ENCODE measurements around the gene RPS5. TPM values are rescaled to one million over a fixed set of nuclear protein-coding genes. Genes with fewer than 3 reads are reported as not detected.
A peak's percentile ranks its signal among the peaks of the same experiment; 100 is the strongest.

The RPS5 gene
- total RNA-seq, 1 donor from 2014 or later = 1,209 TPM

GRCh38 chr19:58355215-58355796 is 31.8 kb upstream of the RPS5 start:
- no peak for DNase-seq (ENCODE audit: low read depth, low spot score)

DNA sequence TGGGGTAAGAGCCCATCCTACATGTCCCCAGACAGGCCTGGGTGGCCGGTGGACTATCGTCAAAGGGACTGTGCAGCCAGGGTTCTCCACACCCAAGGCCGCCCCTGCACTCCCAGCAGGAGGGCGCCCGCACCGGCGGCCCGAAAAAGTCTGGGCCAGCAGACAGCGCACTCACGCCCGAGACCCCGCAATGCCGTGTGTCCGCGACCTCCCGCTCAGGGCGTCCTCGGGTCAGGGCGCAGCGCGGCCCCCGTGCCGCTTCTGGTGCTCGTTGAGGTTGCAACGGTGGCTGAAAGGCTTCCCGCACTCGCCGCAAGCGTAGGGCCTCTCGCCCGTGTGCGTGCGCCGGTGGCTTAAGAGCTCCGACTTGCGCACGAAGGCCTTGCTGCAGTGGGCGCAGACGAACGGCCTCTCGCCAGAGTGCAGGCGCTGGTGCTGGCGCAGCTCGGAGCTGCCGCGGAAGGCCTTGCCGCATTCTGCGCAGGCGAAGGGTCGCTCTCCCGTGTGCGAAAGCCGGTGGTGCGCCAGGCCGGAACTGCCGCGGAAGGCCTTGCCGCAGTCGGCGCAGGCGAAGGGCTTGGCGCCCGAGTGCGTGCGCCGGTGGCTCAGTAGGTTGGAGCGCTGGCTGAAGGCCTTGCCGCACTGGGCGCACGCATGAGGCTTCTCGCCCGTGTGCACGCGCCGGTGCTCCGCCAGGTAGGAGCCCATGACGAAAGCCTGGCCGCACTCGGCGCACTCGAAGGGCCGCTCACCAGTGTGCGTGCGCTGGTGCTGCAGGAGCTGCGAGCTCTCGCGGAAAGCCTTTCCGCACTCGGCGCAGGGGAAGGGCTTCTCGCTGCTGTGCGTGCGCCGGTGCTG is 30.9 kb upstream of the RPS5 start:
- no peak for DNase-seq (ENCODE audit: low read depth, low spot score)
- no peak overlapping the region for H3K4me3 Mint-ChIP-seq
- no peak overlapping the region for H3K27ac Mint-ChIP-seq (ENCODE audit: unreplicated experiment)
- H3K27me3 Mint-ChIP-seq (ENCODE audit: low read depth) = no peaks in the 10 kb centered on the region
- no peaks in the 10 kb centered on the region for H3K9me3 Mint-ChIP-seq
- peaks cover 5% of the 10 kb centered on the region for H3K4me1 Mint-ChIP-seq
- TF ChIP-seq CTCF (conservative IDR thresholded peaks at IDR 0.05) = no peak
- no peaks in the 10 kb centered on the region for H3K36me3 Mint-ChIP-seq (ENCODE audit: low read depth)

More at GRCh38 chr19:58355215-58355796, 31.8 kb upstream of the RPS5 start:
- Mint-ChIP-seq H3K36me3 (ENCODE audit: low read depth) (no peaks in the 10 kb centered on the region), H3K27ac (ENCODE audit: unreplicated experiment) (no peak overlapping the region), H3K4me1 (peaks cover 3% of the 10 kb centered on the region), H3K9me3 (no peaks in the 10 kb centered on the region), H3K27me3 (ENCODE audit: low read depth) (no peaks in the 10 kb centered on the region), H3K4me3 (peak overlapping the region; percentile 61)
- no peak for TF ChIP-seq CTCF (conservative IDR thresholded peaks at IDR 0.05)

DNA sequence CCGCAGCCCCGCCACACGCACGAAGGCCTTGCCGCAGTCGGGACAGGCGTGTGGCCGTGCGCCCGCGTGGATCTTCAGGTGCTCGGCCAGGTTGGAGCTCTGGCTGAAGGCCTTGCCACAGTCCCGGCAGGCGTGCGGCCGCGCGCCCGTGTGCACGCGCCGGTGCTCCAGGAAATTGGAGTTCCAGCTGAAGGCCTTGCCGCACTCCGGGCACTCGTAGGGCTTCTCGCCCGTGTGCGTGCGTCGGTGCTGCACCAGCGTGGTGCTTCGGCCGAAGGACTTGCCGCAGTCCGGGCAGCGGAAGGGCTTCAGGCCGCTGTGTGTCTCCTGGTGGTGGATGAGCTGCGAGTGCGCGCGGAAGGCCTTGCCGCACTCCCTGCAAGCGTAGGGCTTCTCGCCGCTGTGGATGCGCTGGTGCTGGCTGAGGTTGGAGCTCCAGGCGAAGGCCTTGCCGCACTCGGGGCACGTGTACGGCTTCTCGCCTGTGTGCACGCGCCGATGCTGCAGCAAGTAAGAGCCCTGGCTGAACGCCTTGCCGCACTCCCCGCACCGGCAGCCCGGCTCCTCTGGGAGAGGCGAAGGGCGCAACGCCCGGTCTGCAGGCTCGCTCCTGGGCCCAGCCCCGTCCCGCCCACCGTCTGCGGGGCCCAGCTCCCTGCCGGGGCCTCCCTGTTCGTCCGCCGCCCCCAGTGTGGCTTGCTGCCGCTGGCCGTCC is 30.1 kb upstream of the RPS5 start:
- Mint-ChIP-seq H3K27me3 (ENCODE audit: low read depth) (peaks cover under 1% of the 10 kb centered on the region), H3K4me3 (no peak overlapping the region), H3K4me1 (peaks cover 13% of the 10 kb centered on the region), H3K9me3 (no peaks in the 10 kb centered on the region), H3K36me3 (ENCODE audit: low read depth) (no peaks in the 10 kb centered on the region), H3K27ac (ENCODE audit: unreplicated experiment) (no peak overlapping the region)
- no peak for DNase-seq (ENCODE audit: low read depth, low spot score)
- TF ChIP-seq CTCF (conservative IDR thresholded peaks at IDR 0.05) = no peak

- Mint-ChIP-seq H3K4me1 (peaks cover 15% of the 10 kb centered on the region), H3K27ac (ENCODE audit: unreplicated experiment) (no peak overlapping the region), H3K9me3 (no peaks in the 10 kb centered on the region), H3K36me3 (ENCODE audit: low read depth) (no peaks in the 10 kb centered on the region), H3K27me3 (ENCODE audit: low read depth) (peaks cover 2% of the 10 kb centered on the region), H3K4me3 (peak overlapping the region; percentile 74)
- no peak for DNase-seq (ENCODE audit: low read depth, low spot score)
- no peak for TF ChIP-seq CTCF (conservative IDR thresholded peaks at IDR 0.05)
Observed at GRCh38 chr19:58357481-58358145, 29.5 kb upstream of the RPS5 start.

GRCh38 chr19:58361900-58362271 is 25.2 kb upstream of the RPS5 start:
- DNase-seq (ENCODE audit: low read depth, low spot score) = no peak
- Mint-ChIP-seq H3K27me3 (ENCODE audit: low read depth) (peaks cover 2% of the 10 kb centered on the region), H3K9me3 (no peaks in the 10 kb centered on the region), H3K36me3 (ENCODE audit: low read depth) (no peaks in the 10 kb centered on the region), H3K4me1 (peaks cover 15% of the 10 kb centered on the region), H3K4me3 (peak overlapping the region; percentile 98), H3K27ac (ENCODE audit: unreplicated experiment) (peak overlapping the region; percentile 99)
- TF ChIP-seq CTCF (conservative IDR thresholded peaks at IDR 0.05) = no peak

All from neural crest cell (in vitro differentiated cells).